Esophagus muscularis mucosa (tissue), 4 donors: Measurements from ENCODE around the gene AGTPBP1. TPM values are rescaled to one million over a fixed set of nuclear protein-coding genes. Genes with fewer than 3 reads are reported as not detected.

ENCODE experiments used
- DNase-seq: peaks from one replicate; pipeline ENCODE4 v3.0.0-alpha.2; 2017; ENCODE audit errors: extremely low spot score
- H3K27ac ChIP-seq, 4 donors: fragments of 200-600 bp; sonication (generic); replicated peaks in 1 of 4; 1 replicate in 3 of 4; 2 replicates in 1 of 4; pipeline ENCODE4 v1.5.1; 2016 to 2019; ENCODE audit warnings: mild to moderate bottlenecking in 1 of 4
- H3K27me3 ChIP-seq, 4 donors: fragments of 200-600 bp; sonication (generic); one replicate each; pipeline versions ENCODE4 v1.5.1 to v1.6.0; 2016 to 2019
- H3K36me3 ChIP-seq, 4 donors: fragments of 200-600 bp; sonication (generic); one replicate each; pipeline ENCODE4 v1.5.1; 2016 to 2019
- H3K4me1 ChIP-seq, 4 donors: fragments of 200-600 bp; sonication (generic); one replicate each; pipeline ENCODE4 v1.5.1; 2016 to 2019
- H3K4me3 ChIP-seq, 4 donors: fragments of 200-600 bp; sonication (generic); 1 replicate in 2 of 4; 2 replicates in 2 of 4; pipeline ENCODE4 v1.5.1; 2016 to 2019; ENCODE audit warnings: mild to moderate bottlenecking in 4 of 4, moderate library complexity in 1 of 4
- H3K9me3 ChIP-seq, 4 donors: fragments of 200-600 bp; sonication (generic); 1 replicate in 3 of 4; 2 replicates in 1 of 4; pipeline ENCODE4 v1.5.1; 2016 to 2019
- CTCF ChIP-seq, 3 experiments: fragments of 200-600 bp in 2 of 3; fragments of 450-650 bp in 1 of 3; sonication (generic) in 2 of 3; IDR thresholded peaks; one replicate each; pipeline ENCODE4 v1.5.1; 2017 to 2019; ENCODE audit warnings: antibody characterized with exemption in 3 of 3, mild to moderate bottlenecking in 2 of 3, moderate library complexity in 1 of 3
- EP300 ChIP-seq: sonication (generic); formaldehyde crosslinking; IDR thresholded peaks from one replicate; pipeline ENCODE4 v1.6.1; 2017; ENCODE audit warnings: antibody characterized with exemption
- POLR2A ChIP-seq: fragments of 450-650 bp; IDR thresholded peaks from one replicate; pipeline ENCODE4 v1.6.1; 2017; ENCODE audit warnings: antibody characterized with exemption, moderate library complexity, mild to moderate bottlenecking, low read depth
- POLR2AphosphoS5 ChIP-seq, 2 donors: sonication (generic); formaldehyde crosslinking; IDR thresholded peaks; one replicate each; pipeline ENCODE4 v1.6.1; 2017; ENCODE audit warnings: antibody characterized with exemption in 2 of 2
- WGBS: methylation state at CpG from one replicate; pipeline ENCODE4 v1.1.5; 2018; 5-methylcytosine and 5-hydroxymethylcytosine counted together
- intact Hi-C: fragments of 100-400 bp; cut with DNase I; formaldehyde crosslinking; loops from one replicate; pipeline ENCODE4 v1.15.1; 2023
- total RNA-seq, 4 donors: library from RNA; depleted of rRNA; stranded (reverse); fragments of >200 nt; gene quantifications; one replicate each; pipeline versions ENCODE4 v1.1.0 to v1.2.1, GENCODE V29; 2016

Gene AGTPBP1
- total RNA-seq, 4 donors from 2014 or later = 15.9 to 25.3 (median 24.1) TPM

GRCh38 chr9:85530721-85531120 is 211.0 kb downstream of the AGTPBP1 start:
- no peak overlapping the region for H3K4me3 ChIP-seq
- DNase-seq = no peak
- peaks cover 0 to 7% (median 2%) of the 10 kb centered on the region in 4 donors for H3K4me1 ChIP-seq
- TF ChIP-seq POLR2AphosphoS5 (IDR thresholded peaks at IDR 0.05) (no peak), EP300 (no peak), POLR2A (no peak), CTCF (IDR thresholded peaks at IDR 0.05) (no peak)
- no peak overlapping the region for H3K27ac ChIP-seq
- no peaks in the 10 kb centered on the region for H3K9me3 ChIP-seq
- H3K36me3 ChIP-seq = no peaks in the 10 kb centered on the region
- H3K27me3 ChIP-seq = no peaks in the 10 kb centered on the region
- 68% methylated on average over 5 of the region's 5 CpGs for WGBS
- intact Hi-C loops = no loop called here

- no peaks in the 10 kb centered on the region for H3K36me3 ChIP-seq
- peaks cover 0 to 7% (median 2%) of the 10 kb centered on the region in 4 donors for H3K4me1 ChIP-seq
- H3K9me3 ChIP-seq = no peaks in the 10 kb centered on the region
- intact Hi-C loops = no loop called here
- no peak overlapping the region for H3K4me3 ChIP-seq
- no peak for DNase-seq
- WGBS = 96% methylated on average over 4 of the region's 4 CpGs
- TF ChIP-seq POLR2A = no peak
- H3K27ac ChIP-seq = peak overlapping the region in 3 of 4 donors; percentile 41 to 50 (median 46)
- peaks cover 0 to 11% (median 0%) of the 10 kb centered on the region in 4 donors for H3K27me3 ChIP-seq
Measured at GRCh38 chr9:85528607-85529006, 213.1 kb downstream of the AGTPBP1 start.

- no peak for TF ChIP-seq CTCF (IDR thresholded peaks at IDR 0.05)
- no peak for TF ChIP-seq EP300
- TF ChIP-seq POLR2A = no peak
- no peak for TF ChIP-seq POLR2AphosphoS5 (IDR thresholded peaks at IDR 0.05)
- whole genome bisulfite sequencing = 95% methylated on average over 5 of the region's 5 CpGs
- H3K36me3 ChIP-seq = no peaks in the 10 kb centered on the region
- H3K4me3 ChIP-seq = no peak overlapping the region
- peaks cover 0 to 15% (median 0%) of the 10 kb centered on the region in 4 donors for H3K27me3 ChIP-seq
- intact Hi-C loops = no loop called here
- H3K9me3 ChIP-seq = no peaks in the 10 kb centered on the region
- peak overlapping the region; percentile 34 to 50 (median 44) for H3K27ac ChIP-seq
- DNase-seq = no peak
- H3K4me1 ChIP-seq = peaks cover under 1 to 7% (median 3%) of the 10 kb centered on the region in 4 donors
Measured at GRCh38 chr9:85528142-85528541, 213.6 kb downstream of the AGTPBP1 start.

- H3K27ac ChIP-seq = peak overlapping the region; percentile 34 to 50 (median 44)
- no peaks in the 10 kb centered on the region for H3K36me3 ChIP-seq
- intact Hi-C loops = no loop called here
- peaks cover 0 to 22% (median 0%) of the 10 kb centered on the region in 4 donors for H3K27me3 ChIP-seq
- TF ChIP-seq POLR2AphosphoS5 (IDR thresholded peaks at IDR 0.05) (peak in 1 of 2 donors; percentile 19), EP300 (no peak)
- H3K9me3 ChIP-seq = no peaks in the 10 kb centered on the region
- 87% methylated on average over 4 of the region's 4 CpGs for WGBS
- no peak for DNase-seq
- H3K4me1 ChIP-seq = peaks cover 7 to 9% (median 7%) of the 10 kb centered on the region in 4 donors
- H3K4me3 ChIP-seq = no peak overlapping the region
Measured at GRCh38 chr9:85527331-85528020, 214.3 kb downstream of the AGTPBP1 start.

GRCh38 chr9:85524531-85524930 is 217.2 kb downstream of the AGTPBP1 start:
- intact Hi-C loops = loop anchor here (2.0 kb wide), 1 partner anchor 40 kb away; no protein-coding TSS in a partner anchor
- WGBS = 93% methylated on average over 2 of the region's 2 CpGs

More at GRCh38 chr9:85524531-85524930, 217.2 kb downstream of the AGTPBP1 start:
- H3K36me3 ChIP-seq = no peaks in the 10 kb centered on the region
- TF ChIP-seq CTCF (IDR thresholded peaks at IDR 0.05) = no peak
- TF ChIP-seq POLR2AphosphoS5 (IDR thresholded peaks at IDR 0.05) = no peak
- no peak for TF ChIP-seq POLR2A
- TF ChIP-seq EP300 = no peak
- no peak for DNase-seq
- H3K27ac ChIP-seq = no peak overlapping the region
- H3K4me1 ChIP-seq = peaks cover 7 to 14% (median 12%) of the 10 kb centered on the region in 4 donors
- peaks cover 0 to 39% (median 0%) of the 10 kb centered on the region in 4 donors for H3K27me3 ChIP-seq
- H3K9me3 ChIP-seq = no peaks in the 10 kb centered on the region
- H3K4me3 ChIP-seq = no peak overlapping the region
